Bone marrow (tissue), 2 donors: ENCODE data around the gene EEF1G.
A peak's percentile ranks its signal among the peaks of the same experiment; 100 is the strongest.
"Not testable (repeated sequence)": the region's sequence is repeated elsewhere in the genome, so short reads cannot be mapped to it uniquely, and the experiment has no call there.

Experiments
- DNase-seq, 2 donors: peaks; one replicate each; lab custom pipeline; 2025; lab: John Stamatoyannopoulos, UW

The EEF1G gene, protein sequence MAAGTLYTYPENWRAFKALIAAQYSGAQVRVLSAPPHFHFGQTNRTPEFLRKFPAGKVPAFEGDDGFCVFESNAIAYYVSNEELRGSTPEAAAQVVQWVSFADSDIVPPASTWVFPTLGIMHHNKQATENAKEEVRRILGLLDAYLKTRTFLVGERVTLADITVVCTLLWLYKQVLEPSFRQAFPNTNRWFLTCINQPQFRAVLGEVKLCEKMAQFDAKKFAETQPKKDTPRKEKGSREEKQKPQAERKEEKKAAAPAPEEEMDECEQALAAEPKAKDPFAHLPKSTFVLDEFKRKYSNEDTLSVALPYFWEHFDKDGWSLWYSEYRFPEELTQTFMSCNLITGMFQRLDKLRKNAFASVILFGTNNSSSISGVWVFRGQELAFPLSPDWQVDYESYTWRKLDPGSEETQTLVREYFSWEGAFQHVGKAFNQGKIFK

GRCh38 chr11:62573592-62574362 is at the start of gene EEF1G:
TSS of gene EEF1G (minus strand) at chr11:62573891. CDS start at chr11:62573842, 49 bp downstream.
- DNase-seq = peak; percentile 84 to 100

GRCh38 chr11:62622476-62623089 is 48.9 kb upstream of the EEF1G start:
- DNase-seq = no peak

- peak; percentile 86 to 92 for DNase-seq
Observed at GRCh38 chr11:62621567-62622470, 48.1 kb upstream of the EEF1G start, which contains the start of gene B3GAT3. TSS of gene B3GAT3 (minus strand) at chr11:62621986. CDS start at chr11:62621947, 39 bp downstream.

GRCh38 chr11:62621027-62621566 is 47.4 kb upstream of the EEF1G start:
- DNase-seq = no peak

GRCh38 chr11:62616957-62617356 is 43.3 kb upstream of the EEF1G start:
- DNase-seq = not testable (repeated sequence)

DNA sequence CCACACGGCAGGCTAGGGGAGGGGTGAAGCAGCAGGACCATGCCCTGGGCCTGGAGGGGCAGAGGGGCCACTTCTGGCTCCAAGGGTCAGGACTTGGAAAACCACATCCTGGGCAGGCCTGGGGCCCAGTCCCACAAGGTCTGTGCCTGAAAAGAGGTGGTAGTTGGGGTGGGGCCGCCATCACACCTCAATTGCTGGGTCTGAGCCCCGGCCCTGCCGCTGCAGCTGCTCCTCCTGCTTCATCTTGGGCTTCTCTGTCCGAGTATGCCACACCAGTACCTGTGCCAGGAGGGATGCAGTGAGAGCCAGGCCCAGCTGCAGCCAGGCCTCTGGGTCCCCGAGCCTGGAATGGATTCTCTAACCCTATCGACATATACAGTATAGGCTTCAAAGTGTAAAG is 41.8 kb upstream of the EEF1G start:
- no peak for DNase-seq

GRCh38 chr11:62614275-62614674 is 40.6 kb upstream of the EEF1G start:
- DNase-seq = no peak

DNA sequence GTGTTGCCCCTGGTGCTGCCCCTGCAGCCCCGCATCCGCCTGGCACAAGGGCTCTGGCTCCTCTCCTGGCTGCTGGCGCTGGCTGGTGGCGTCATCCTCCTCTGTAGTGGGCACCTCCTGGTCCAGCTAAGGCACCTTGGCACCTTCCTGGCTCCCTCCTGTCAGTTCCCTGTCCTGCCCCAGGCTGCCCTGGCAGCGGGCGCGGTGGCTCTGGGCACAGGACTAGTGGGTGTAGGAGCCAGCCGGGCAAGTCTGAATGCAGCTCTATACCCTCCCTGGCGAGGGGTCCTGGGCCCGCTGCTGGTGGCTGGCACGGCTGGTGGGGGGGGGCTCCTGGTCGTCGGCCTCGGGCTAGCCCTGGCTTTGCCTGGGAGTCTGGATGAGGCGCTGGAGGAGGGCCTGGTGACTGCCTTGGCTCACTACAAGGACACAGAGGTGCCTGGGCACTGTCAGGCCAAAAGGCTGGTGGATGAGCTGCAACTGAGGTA is 39.6 kb upstream of the EEF1G start:
- no peak for DNase-seq

DNA sequence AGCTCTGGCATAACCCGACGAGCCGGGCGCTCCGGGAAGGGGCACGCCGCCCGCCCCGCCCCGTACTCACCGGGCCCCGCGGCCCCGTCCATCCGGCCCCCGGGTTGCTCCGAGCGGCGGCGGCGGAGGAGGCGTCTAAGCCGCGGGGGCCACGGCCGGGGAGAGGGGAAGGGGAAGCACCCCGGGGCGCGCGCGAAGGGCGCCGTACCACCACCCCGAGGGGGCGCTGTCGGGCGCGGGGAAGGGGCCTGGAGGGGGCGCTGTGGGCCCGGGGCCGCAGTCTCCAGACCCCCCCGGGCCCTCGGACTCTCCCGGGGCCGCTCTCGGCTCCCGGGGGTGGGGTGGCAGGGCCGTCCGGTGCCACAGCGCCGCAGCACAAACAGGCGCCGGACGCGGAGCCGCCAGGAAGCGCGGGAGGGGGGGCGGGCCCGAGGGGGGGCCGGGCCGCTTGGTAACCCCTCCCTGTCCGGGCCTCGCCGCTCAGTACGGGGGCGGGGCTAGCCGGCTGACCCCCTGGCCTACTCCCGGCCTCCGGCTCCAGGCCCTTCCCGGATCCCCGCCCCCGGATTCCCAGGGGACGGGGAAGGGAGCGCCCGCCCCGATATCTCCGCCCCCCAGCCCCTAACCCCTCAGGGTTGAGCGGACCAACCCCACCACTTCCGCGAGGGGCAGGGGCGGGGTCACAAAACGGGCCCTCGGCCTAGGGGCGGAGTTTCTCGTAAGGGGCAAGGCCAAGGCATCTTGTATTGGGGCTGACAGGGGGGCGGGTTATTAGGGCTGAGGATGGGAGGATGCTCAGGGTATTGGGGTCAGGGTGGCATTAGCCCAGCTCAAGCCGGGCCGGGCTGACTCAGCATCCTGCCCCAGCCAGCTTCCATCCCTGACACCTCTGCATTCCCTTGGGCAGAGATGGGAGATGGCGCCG is 38.9 kb upstream of the EEF1G start, which contains the start of the genes EML3 and ROM1:
TSS of gene EML3 (minus strand) at position 410 of the 925 bp plus-strand sequence. CDS start at position 92, 318 bp downstream.
TSS of gene ROM1 (plus strand) at position 892 of the 925 bp plus-strand sequence. CDS start at position 917, 25 bp downstream.
- DNase-seq = peak; percentile 73 to 97

- DNase-seq = peak in 1 of 2 donors; percentile 30
Observed at GRCh38 chr11:62611705-62612365, 38.1 kb upstream of the EEF1G start.

- no peak for DNase-seq
Observed at GRCh38 chr11:62610814-62611704, 37.4 kb upstream of the EEF1G start.

DNA sequence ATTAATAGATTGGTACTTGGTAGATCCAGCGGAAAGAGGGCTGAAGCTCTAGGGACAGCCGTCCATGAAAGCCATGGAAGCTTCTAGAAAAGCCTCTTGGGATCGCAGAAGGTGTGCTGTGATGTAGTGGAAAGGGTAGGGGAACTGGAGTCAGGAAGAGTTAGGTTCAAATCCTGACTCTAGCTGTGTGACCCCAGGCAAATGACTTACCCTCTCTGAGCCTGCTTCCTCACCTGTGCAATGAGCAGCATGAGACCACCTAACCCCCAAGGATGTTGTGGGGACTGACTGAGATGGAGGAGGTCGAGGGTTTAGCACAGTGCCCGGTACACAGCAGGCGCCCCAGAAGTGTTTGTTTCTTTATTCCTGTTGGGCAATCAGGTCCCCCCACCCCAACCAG is 36.7 kb upstream of the EEF1G start:
- no peak for DNase-seq

DNA sequence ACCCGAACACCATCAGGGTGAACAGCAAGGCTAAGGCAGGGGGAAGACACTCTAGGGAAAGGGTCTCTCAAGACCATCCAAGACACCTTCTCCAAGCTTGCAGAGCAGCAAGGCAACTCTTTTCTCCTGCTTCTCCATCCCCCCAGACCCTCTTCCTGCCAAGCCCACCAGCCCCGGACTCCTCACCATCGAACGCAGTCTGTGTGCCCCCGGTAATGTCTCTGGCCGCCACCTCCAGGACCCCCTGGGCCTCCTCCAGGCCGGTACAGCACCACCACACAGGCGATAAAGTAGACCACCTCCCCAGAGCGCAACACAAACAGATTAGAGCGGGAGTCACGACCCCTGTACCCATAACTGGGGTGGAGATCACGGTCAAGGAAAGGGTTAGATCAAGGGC is 35.1 kb upstream of the EEF1G start:
- DNase-seq = no peak

GRCh38 chr11:62607714-62608113 is 34.0 kb upstream of the EEF1G start:
- DNase-seq = peak in 1 of 2 donors; percentile 36

DNA sequence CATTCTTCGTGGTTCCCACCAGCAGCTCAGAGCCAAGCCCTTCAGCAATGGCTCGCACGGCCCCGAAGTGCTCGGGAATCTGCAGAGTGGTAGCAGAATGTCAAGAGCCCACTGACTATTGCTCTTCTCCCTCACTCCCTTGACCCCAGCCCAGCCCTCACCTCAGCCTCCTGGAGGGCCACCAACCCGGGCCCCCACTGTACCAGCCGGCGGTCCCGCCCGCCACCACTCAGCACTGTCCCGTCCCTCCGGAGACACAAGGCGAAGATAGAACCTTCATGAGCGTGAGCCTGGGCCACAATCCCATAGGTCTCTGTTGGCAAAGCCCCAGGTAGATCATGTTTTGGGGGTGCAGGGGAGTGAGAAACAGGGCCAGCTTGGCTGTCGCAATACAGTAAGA is 32.2 kb upstream of the EEF1G start:
- no peak for DNase-seq

DNA sequence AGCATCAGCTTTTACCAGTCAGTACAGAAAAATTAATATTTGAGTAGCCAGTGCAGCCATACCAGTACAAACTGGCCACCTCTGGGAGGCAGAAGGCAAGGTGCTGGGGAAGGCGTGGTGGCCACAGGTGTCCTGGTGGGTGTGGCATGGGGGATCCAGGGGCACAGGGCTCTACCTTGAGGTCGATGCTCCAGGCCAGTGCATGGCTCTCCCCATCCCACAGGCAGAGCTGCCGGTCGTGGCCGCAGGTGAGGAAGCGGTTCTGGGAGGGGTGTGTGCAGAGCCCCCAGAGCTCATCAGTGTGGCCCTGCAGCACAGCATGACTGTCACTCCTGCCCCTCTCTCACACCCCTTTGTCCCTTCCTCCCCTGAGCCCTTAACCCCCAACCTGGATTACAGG is 31.8 kb upstream of the EEF1G start:
- no peak for DNase-seq

GRCh38 chr11:62604460-62605120 is 30.9 kb upstream of the EEF1G start:
- no peak for DNase-seq
